IMR-90 (cell line): ENCODE results near the gene RIMKLA.

Source experiments
- CHD1 ChIP-seq: IDR thresholded peaks from 2 replicates; pipeline ENCODE4 v1.6.1; 2012; ENCODE audit warnings: low read depth, low read length, improper control_type of control experiment
- MAFK ChIP-seq: IDR thresholded peaks from 2 replicates; pipeline ENCODE4 v1.6.1; 2012; ENCODE audit warnings: low read depth, low read length, improper control_type of control experiment
- MXI1 ChIP-seq: IDR thresholded peaks from 2 replicates; pipeline ENCODE4 v1.6.1; 2012; ENCODE audit warnings: low read depth, mild to moderate bottlenecking, low read length, moderate library complexity, borderline replicate concordance
- NFE2L2 ChIP-seq: fragments of 150-350 bp; IDR thresholded peaks from 2 replicates; pipeline ENCODE4 v1.6.1; 2016; ENCODE audit warnings: low read depth, mild to moderate bottlenecking, low read length
- POLR2A ChIP-seq: IDR thresholded peaks from 2 replicates; pipeline ENCODE4 v1.6.1; 2012; ENCODE audit warnings: mild to moderate bottlenecking, low read depth, low read length
- RAD21 ChIP-seq: IDR thresholded peaks from 2 replicates; pipeline ENCODE4 v1.6.1; 2012; ENCODE audit warnings: low read length, improper control_type of control experiment
- RFX5 ChIP-seq: IDR thresholded peaks from 2 replicates; pipeline ENCODE4 v1.8.0; 2012; ENCODE audit warnings: low read depth, mild to moderate bottlenecking, low read length, moderate library complexity
- TF ChIP-seq, protein P1 (sequence below): conservative IDR thresholded peaks from 2 replicates; pipeline ENCODE4 v1.5.1; 2012; ENCODE audit warnings: mild to moderate bottlenecking, low read depth, low read length, improper control_type of control experiment
- TF ChIP-seq, protein P2 (sequence below): fragments of 150-350 bp; IDR thresholded peaks from 2 replicates; pipeline ENCODE4 v1.6.1; 2016; ENCODE audit warnings: low read depth, mild to moderate bottlenecking, low read length, moderate library complexity, borderline replicate concordance

DNA sequence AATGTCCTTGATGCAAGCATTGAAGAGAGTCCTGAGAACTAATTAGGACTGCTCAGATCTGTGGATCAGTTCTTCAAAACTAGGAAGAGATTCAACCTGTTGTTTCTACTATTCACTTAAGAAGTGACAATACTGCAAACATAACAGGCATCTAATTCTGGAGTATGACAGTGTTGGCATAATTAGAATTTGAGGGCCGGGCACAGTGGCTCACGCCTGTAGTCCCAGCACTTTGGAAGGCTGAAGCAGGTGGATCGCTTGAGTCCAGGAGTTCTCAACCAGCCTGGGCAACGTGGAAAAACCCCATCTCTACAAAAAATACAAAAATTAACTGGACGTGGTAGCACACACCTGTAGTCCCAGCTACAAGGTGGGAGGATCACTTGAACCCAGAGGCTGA, 37.5 kb upstream of the RIMKLA start:
- TF ChIP-seq, protein P1, sequence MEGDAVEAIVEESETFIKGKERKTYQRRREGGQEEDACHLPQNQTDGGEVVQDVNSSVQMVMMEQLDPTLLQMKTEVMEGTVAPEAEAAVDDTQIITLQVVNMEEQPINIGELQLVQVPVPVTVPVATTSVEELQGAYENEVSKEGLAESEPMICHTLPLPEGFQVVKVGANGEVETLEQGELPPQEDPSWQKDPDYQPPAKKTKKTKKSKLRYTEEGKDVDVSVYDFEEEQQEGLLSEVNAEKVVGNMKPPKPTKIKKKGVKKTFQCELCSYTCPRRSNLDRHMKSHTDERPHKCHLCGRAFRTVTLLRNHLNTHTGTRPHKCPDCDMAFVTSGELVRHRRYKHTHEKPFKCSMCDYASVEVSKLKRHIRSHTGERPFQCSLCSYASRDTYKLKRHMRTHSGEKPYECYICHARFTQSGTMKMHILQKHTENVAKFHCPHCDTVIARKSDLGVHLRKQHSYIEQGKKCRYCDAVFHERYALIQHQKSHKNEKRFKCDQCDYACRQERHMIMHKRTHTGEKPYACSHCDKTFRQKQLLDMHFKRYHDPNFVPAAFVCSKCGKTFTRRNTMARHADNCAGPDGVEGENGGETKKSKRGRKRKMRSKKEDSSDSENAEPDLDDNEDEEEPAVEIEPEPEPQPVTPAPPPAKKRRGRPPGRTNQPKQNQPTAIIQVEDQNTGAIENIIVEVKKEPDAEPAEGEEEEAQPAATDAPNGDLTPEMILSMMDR, result no peak
- TF ChIP-seq RFX5 (no peak), POLR2A (no peak), MAFK (no peak), RAD21 (no peak), CHD1 (no peak), MXI1 (no peak), NFE2L2 (no peak)
- TF ChIP-seq, protein P2, sequence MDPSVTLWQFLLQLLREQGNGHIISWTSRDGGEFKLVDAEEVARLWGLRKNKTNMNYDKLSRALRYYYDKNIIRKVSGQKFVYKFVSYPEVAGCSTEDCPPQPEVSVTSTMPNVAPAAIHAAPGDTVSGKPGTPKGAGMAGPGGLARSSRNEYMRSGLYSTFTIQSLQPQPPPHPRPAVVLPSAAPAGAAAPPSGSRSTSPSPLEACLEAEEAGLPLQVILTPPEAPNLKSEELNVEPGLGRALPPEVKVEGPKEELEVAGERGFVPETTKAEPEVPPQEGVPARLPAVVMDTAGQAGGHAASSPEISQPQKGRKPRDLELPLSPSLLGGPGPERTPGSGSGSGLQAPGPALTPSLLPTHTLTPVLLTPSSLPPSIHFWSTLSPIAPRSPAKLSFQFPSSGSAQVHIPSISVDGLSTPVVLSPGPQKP, result no peak
